Measurements from ENCODE around the gene PTPRD.

PTPRD gene

DNA sequence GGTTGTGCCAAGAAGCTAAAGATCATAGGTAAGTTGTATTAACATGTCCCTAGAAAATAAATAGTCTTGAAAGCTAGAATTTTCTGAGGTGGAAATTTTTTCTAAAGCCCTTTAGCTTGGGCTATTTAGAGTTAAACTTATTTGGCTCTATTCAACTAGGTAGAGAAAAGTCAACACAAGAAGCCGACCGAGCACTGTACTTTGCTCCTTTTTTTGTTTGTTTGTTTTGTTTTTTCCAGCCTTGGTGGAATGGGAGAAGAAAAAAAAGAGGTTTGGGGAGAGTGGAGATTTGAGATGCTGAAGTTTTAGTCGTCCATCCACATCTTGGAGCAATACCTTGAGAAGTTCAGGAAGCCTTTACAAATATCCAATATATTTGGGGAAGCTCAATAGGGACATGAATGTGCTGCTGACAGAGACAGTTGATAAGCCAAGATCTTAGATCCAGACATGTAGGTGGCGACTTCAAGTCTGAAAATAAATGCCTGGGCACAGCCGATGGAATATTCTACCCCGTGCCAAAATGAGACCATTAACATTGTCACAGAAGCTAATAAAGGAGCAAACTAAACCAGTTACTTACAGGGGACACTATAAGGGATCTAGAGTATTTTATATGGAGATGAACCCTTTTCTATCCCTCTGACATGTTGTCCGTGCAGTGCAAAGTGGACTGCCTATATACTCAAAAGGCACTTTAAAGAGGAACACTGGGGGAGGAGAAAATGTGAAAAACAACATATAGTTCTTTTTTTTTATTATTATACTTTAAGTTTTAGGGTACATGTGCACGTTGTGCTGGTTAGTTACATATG is 466.1 kb downstream of the PTPRD start:
- DNase-seq, result no peak

DNA sequence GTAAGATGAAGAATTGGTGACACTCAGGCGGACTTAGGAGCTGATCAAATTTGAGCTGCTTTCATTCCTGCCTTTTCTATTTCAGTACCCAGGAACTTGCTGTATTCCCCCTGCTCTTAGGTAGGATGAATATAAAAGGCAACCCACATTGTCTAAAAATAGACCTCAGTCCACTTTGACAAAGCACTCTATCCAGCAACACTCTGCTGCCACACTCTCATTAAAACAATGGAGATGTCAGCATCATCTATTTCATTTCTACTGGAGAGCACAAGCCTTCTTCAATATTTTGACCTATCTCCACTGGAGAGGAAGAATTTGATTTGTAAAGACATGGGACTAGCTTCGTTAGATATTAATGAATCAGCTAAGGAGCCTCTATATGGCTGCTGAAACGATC is 468.4 kb downstream of the PTPRD start:
- no peak for DNase-seq

DNA sequence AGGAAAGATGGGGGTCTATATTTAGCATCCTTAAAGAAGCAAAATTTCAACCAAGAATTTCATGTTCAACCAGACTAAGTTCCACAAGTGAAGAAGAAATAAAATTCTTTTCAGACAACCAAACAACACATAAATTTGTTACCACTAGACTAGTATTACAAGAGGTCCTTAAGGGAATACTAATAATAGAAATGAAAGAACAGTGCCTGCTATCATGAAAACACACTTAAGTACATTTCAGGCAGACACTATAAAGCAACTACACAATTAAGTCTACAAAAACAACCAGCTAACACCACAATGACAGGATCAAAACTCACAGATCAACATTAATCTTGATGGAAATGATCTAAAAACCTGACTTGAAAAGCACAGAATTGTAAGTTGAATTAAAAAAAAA is 477.2 kb downstream of the PTPRD start:
- no peak for DNase-seq

DNA sequence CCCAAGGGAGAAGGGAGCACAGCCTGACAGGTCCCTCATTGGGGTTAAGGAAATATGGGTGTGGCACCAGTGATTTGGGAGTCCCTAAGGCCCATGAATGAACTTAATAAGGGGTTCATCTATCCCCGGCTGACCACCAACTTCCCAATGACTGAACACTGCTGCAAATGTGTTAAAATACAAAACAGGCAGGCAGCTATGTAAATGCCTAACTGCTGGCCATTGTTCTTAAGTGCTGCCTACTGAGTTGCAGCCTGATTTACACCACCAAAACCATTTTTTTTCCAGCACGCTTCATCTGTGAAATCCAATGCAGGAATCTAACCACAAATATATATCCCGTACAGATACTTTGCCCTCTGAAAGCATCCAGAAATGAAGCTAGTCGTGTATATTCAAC is 478.5 kb downstream of the PTPRD start:
- DNase-seq, result no peak

DNA sequence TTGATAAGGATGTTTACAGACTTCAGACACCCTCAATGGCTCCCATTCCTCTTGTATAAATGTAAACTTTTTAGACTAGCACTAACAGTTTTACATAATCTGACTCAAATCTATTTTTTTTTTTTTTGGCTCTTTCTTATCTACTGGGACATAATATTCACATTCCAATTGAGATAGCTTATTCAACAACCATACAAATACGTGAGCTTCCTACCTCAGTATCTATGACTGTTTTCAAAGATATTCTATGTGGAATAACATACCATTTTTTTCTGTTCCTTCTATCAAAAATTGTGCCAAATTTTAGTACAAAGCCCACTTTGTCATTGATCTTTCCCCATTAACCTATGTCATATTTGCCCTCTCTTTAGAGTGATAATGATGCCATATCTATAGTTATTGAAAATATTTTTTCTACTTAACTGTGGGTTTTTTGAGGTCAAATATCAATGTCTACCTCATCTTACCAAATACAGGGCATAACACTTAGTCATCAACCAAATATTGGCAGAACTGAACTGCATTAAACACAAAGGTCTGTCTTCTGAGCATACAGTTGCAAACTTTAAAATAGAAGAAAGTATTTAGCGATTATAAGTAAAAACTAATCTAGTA is 482.6 kb downstream of the PTPRD start:
- DNase-seq, result no peak

DNA sequence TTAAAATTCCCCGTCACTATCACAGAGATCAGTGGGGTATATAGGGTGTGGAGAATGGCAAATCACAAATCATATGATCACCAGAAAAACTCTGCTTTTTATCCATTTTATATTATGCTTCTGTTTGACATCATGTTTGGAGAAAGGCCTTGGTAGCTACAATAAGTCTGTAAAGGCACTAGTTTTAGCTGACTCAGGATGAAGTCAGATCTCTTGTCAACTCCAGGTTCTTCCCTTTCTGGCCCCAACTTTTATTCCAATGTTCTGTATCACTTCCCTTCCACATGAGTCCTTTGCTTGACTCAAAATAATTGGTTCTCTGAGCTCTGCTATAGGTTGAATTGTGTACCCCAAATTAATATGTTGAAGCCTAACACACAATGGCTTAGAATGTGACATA is 484.9 kb downstream of the PTPRD start:
- no peak for DNase-seq

DNA sequence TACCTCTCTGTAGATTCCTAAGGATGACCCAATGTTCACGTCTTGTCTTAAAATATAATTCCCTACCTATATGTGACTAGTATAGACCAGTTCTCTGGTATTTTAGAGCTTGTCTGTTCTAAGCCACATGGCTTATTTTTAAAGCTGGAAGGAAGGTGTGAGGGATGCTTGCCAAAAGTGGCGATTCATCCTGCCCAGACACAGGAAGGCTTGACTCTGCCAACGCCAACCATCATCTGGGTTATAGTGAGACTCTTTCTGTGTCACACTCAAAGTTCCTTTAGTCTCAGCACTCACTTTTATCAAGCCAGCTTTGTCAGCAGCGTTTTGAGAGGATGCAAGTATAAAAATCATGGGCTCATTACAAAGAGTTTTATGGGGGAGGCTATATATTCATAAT is 500.0 kb downstream of the PTPRD start:
- DNase-seq, result no peak

DNA sequence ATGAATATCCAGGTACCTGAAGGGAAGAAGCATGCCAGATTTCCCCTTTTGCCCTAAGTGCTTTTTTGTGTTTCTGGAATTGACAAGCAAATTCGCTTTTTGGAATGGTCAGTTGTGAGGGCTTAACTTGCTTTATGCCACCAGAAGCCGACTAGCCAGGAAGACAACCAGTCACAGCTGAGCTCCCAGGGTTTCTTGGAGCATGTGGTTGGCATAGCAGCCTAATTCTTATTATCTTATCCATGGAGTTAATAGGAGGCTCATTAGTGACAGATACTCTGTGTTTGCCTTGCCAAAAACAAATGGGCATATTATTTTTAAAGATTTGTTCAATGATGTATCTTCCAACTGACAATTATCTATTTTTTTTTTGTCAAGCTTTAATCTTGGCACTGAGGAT is 500.7 kb downstream of the PTPRD start:
- no peak for DNase-seq

DNA sequence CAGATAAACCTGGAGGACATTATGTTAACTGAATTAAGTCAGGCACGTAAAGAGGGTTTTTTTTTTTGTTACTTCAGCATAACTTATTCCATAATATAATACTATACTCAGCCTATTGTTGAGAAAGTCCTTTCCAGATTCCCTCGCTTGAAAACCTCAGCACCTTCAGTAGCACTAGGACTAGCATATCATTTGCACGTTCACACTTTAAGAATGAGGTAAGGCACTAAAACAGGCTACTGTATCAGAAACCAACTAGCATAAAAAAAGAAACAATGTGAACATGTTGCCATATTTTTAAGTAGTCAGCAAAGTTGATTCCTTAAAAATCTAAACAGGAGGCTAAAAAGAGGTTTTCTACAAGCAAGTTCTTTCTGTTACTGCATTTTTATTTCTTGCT is 504.0 kb downstream of the PTPRD start:
- no peak for DNase-seq

DNA sequence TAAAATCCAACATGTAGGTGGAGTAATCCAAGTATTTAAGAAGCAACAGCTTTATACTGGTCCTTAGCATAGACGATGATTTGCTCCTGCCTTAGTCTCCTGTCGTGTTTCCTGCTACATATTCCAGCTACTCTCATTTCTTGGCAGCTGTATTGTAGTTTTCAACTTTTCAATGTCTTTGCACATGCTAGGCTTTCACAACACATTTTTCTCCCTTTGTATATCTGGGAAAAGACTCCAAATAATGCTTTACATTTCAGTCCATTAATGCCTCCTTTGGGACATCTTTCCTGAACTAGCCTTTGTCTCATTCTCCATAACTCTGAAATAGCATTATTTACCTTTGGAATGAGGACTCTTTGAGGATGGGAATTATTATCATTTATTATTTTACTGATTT is 508.0 kb downstream of the PTPRD start:
- no peak for DNase-seq

DNA sequence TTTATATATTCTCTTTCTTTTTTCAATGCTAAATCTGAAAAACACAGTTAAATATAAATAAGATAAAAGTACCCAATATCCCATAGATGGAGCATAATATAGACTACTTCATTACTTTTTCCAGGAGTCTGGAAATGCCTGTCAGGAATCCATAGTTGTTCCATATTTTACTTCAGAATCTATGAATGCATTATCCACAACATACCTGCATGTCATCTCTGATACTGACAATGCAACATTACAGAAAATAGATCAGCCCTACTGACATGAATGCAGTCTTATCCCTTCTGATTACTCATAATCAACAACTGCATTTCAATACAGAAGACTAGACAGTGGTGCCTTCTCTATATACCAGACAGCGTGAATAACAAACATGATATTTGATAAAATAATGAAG is 517.6 kb downstream of the PTPRD start:
- no peak for DNase-seq

DNA sequence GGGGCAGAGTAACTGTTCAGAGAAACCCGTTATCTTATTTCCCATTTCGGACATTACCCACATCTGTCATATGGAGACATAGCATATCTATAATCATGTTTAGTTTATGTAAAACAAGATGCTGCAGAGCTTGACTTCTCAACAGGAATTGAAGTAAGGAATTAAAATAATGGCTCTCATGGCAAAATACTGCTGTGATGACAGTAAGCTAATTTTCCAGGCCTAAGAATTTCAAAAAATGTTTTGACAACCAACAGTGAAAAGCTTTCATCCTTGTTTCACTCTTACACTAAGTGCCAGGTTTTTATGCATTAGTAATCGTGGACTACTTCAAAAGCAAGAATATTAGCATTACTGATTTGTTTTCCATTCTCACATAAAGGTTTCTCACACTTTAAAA is 518.2 kb downstream of the PTPRD start:
- no peak for DNase-seq

DNA sequence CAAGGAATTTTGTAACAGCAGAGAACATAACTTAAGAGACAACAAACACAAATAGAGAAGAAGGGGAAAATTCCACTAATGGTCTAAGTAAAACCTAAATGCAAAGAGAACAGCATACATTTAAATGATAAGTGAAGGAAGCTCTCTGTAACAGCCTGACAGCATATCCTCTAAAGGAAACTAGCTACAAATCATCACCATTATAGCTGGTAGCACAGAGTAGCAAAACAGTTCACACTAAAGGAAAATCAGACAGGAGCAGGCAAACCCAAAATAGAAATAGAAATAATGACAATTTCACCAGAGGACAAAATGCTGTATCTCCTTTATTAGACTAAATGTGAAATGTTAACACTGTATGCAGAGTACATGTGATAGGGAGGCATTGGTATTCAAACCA is 532.8 kb downstream of the PTPRD start:
- no peak for DNase-seq

DNA sequence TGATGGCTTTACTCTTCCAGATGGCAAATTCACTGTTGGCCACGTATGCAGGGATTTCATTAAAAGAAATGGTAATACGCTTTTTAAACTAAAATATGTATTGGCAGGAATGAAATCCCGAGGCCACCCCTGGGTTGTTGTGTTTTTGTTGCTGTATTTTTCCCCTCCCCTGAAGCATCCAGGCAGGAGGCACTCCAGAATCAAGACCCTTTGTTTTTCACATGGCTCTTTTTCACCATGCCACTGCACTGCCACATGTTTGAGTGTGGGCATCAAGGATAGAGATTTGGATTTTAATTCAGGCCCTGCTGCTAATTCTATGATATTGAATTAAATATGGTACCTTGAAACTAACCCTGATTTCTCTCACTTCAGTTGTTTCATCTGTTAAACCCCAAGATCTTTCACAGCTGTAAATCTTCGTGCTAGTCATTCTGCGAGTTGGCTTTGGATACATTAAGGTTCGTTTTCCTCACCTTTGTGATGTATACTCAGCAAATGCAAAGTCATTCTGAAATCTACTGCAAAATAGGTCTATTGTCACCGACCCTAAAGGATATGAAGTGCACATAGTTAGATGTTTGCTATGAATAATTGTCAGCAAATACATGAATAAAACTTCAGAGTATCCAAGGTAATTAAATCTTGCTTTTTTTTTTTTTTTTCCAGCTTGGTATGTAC is 533.4 kb downstream of the PTPRD start:
- DNase-seq, result no peak

DNA sequence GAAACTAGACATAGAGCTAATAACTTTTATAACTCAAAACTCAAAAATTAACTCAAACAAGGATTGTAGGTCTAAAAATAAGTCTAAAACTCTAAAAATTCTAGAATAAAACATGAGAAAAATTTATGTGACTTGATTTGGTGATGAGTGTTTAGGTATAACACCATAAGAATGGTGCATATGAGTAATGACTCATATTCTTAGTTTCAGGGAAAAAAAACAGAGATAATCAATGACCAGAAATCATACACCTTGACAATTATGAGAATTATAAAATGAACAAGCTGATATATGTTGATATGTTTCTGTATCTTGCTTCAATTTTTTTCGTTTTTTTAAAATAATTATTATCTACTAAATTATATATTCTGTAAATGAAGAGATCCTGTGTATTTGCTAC is 541.2 kb downstream of the PTPRD start:
- DNase-seq, result no peak

DNA sequence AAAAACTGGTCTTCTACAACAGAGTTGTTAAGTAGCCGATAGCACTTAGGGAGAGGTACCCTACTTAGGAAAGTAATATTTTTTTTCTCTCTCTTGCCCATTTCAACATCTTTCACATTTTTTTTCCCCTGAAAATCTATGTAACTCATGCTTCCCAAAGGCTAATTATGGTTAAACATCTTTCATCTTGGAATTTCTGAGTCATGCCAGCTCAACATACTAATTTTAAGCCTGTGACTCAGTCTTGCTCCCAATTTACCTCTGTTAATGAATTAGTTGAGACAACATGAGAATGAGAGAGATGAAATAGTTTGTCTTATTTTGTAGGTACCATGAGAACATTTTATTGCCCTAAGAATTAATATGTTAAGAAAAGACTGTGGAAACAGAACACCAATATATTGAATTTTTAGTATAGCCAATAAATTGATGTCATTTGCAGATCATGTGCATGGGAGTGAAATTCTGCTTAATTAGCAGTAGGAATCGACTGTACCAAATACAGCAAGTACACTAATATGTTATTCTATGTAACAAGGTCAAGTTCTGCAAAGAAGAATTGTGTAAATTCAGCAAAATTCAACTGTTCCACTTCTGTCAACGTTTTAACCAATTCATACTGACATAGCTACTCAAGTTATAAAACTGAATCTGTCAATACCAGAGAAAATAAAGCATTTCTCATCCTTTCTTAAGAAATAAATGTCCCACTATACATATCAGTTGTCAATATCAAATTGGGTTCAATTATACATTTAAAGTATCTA is 550.0 kb downstream of the PTPRD start:
- DNase-seq, result no peak

DNA sequence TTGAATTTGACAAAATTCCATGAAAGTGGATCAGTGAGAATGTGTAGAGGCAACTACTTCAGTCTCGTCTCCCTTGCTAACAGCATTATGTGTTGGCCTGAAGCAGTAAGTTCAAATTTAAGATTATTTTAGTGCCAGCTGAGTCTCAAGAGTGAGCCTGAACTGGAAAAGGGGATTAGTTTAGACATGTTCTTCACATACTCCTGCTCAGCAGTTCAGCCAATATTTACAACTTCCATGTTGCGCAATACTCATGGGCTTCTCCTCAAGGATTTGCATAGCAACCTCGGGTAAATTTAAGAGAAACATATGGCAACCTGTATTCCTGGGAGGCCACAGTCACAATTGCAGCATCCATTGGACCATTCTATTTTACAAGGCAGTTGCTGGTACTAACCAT is 553.8 kb downstream of the PTPRD start:
- DNase-seq, result no peak

DNA sequence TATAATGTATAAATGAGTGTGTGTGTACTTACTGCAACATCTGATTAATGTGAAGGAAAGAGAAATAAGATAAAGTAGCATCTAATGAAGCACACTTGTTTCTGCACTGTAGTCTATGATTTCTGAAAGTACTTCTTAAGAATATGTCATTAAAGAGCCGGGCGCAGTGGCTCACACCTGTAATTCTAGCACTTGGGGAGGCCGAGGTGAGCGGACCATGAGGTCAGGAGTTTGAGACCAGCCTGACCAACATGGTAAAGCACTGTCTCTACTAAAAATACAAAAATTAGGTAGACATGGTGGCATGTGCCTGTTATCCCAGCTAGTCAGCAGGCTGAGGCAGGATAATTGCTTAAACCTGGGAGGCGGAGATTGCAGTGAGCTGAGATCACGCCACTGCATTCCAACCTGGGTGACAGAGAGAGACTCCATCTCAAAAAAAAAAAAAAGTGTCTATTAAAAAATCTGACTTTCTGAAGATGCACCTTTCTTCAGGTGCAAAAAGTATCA is 556.9 kb downstream of the PTPRD start:
- no peak for DNase-seq

DNA sequence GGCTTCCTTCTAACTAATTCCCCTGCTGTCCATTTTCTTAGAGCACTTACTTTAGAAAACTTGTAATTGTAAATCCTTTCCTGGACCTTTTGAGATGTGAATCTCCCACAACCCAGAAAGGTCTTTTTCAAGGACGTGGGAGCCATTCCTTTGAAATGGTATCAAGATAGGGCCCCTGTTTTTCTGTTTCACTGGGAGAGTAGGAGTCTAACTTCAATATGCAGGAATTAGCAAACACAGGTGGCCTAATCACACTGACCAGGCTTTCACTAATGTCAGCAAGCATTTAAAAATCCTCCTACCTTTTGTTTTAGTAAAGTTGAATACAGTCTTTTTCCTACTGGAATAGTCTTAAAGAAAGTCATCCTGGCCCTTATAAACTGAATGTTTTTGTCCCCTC is 558.3 kb downstream of the PTPRD start:
- no peak for DNase-seq

DNA sequence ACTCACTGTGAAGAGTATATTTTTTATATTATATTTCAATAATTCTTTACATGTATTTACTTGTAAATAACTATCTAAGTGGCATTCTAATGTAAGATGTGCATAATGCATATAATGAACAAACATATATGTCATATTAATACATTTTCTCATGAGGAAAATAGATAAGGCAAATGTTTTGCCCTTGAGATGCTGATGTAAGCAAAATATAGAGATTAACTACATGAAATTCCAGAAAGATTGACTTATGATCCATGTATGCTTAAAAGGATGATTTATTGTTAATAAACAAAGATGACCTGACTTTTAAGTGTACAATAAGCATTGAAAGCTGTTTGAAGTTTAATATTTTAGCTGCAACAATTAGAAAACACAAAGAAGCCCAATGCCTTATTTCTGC is 559.9 kb downstream of the PTPRD start:
- no peak for DNase-seq

DNA sequence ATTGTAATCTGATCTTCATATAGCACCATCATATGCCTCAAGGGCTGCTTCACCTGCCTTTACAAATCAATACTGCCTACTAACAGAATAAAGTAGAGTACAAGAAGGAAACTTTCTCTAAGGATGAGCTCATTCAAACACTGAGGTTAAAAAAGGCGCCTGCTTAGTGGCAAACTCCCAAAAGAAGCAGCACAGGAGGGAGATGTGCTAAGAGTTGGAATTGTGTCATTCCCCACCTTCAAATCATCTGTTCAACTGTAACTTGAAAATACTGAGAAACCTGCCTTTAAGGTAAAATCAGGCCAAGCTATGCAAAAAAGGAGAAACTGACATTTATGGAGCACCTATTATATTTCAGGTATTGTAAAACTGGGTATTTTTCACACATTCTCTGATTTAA is 560.6 kb downstream of the PTPRD start:
- DNase-seq, result no peak

DNA sequence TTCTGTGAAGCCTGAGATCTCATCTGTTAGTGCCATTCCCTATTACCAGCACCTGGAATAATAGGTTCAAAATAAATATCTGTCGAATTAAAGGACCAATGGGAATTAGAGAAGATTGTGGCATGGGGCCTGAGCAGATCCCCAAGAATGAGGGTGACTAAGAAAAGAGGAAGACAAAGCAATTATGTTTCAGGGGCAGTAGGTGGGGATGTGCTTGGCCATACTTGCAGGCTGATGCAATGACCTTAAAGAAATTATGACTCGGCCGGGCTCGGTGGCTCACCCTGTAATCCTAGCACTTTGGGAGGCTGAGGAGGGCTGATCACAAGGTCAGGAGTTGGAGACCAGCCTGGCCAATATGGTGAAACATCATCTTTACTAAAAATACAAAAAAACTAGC is 562.8 kb downstream of the PTPRD start:
- no peak for DNase-seq

DNA sequence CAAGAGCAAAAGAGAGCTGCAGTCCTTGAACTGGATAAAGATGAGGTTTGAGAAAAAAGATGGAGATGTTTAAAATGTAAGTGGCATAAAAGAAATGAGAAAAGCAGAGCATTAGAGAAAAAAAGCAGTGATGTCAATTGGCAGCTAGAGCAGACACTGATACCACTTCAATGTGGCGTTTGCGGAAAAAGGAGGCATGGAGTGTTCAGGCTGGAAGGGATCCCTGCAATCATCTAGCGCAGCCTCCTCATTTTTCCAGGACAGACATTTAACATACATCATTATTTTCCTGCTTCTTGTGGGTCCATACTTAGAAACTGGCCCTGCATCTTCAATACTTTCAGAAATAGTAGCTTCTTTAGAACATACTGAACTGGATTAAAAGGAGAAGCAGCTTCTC is 563.8 kb downstream of the PTPRD start:
- no peak for DNase-seq

All from activated naive CD4-positive, alpha-beta T cell treated with anti-CD3 and anti-CD28 coated beads, Interleukin-2, amount 50 U/mL, for 16 hours (primary cell).